ENCODE data around the gene ZCCHC17. TPM values are rescaled to one million over a fixed set of nuclear protein-coding genes. Genes with fewer than 3 reads are reported as not detected.
"Not testable (repeated sequence)": the region's sequence is repeated elsewhere in the genome, so short reads cannot be mapped to it uniquely, and the experiment has no call there.

Gene ZCCHC17
- polyA plus RNA-seq = 28.5 TPM
- long read RNA-seq, donor 1, partial matches to known transcripts = 0 of 4 reads
- long read RNA-seq, donor 1, other reads (novel, unspliced or antisense) = 0 of 4 reads
- long read RNA-seq, donor 2, transcript ZCCHC17-201 (8 exons, 1,605 nt) = major isoform, 11 of 47 reads
- long read RNA-seq, donor 2, partial matches to known transcripts = 17 of 47 reads
- long read RNA-seq, donor 2, other reads (novel, unspliced or antisense) = 17 of 47 reads
- long read RNA-seq, donor 3 = 0 reads
- long read RNA-seq, donor 4, partial matches to known transcripts = 0 of 2 reads
- long read RNA-seq, donor 4, other reads (novel, unspliced or antisense) = 0 of 2 reads
- long read RNA-seq, donor 5, transcript ZCCHC17-201 (8 exons, 1,605 nt) = major isoform, 5 of 19 reads
- long read RNA-seq, donor 5, partial matches to known transcripts = 6 of 19 reads
- long read RNA-seq, donor 5, other reads (novel, unspliced or antisense) = 5 of 19 reads
- long read RNA-seq, donor 6, transcript ZCCHC17-201 (8 exons, 1,605 nt) = major isoform, 6 of 33 reads
- long read RNA-seq, donor 6, partial matches to known transcripts = 0 of 33 reads
- long read RNA-seq, donor 6, other reads (novel, unspliced or antisense) = 26 of 33 reads
- long read RNA-seq, donor 7, partial matches to known transcripts = 5 of 11 reads
- long read RNA-seq, donor 7, other reads (novel, unspliced or antisense) = 0 of 11 reads
- long read RNA-seq, donor 8, transcript ZCCHC17-201 (8 exons, 1,605 nt) = major isoform, 18 of 58 reads
- long read RNA-seq, donor 8, partial matches to known transcripts = 20 of 58 reads
- long read RNA-seq, donor 8, other reads (novel, unspliced or antisense) = 18 of 58 reads
- long read RNA-seq, donor 9, transcript ZCCHC17-201 (8 exons, 1,605 nt) = major isoform, 8 of 20 reads
- long read RNA-seq, donor 9, partial matches to known transcripts = 8 of 20 reads
- long read RNA-seq, donor 9, other reads (novel, unspliced or antisense) = 0 of 20 reads
- long read RNA-seq, donor 10, transcript ZCCHC17-201 (8 exons, 1,605 nt) = major isoform, 10 of 20 reads
- long read RNA-seq, donor 10, partial matches to known transcripts = 9 of 20 reads
- long read RNA-seq, donor 10, other reads (novel, unspliced or antisense) = 0 of 20 reads
- long read RNA-seq, donor 11, transcript ZCCHC17-201 (8 exons, 1,605 nt) = major isoform, 7 of 13 reads
- long read RNA-seq, donor 11, partial matches to known transcripts = 5 of 13 reads
- long read RNA-seq, donor 11, other reads (novel, unspliced or antisense) = 0 of 13 reads

- H3K4me3 ChIP-seq (ENCODE audit: low read length) = peak within 1 kb of the TSS; percentile 80
- no peaks in the 10 kb centered on the region for H3K27me3 ChIP-seq (ENCODE audit: control insufficient read depth, insufficient read depth, low read length)
- H3K9me3 ChIP-seq (ENCODE audit: control insufficient read depth, low read depth, low read length) = no peaks in the 10 kb centered on the region
- peak; percentile 98 to 99 for DNase-seq
- WGBS (ENCODE audit: insufficient coverage, low lambda C conversion rate) = no CpG with 5 or more reads among the region's 53 CpGs
- H3K27ac ChIP-seq (ENCODE audit: low read length) = peak within 1 kb of the TSS; percentile 94
- peaks cover 22% of the 10 kb centered on the region for H3K36me3 ChIP-seq (ENCODE audit: control insufficient read depth, insufficient read depth, low read length)
- peaks cover 11% of the 10 kb centered on the region for H3K4me1 ChIP-seq (ENCODE audit: control insufficient read depth, insufficient read depth, low read length)
Observed at GRCh38 chr1:31296486-31297276, at the start of gene ZCCHC17, which contains the start of gene SNRNP40. Gene ZCCHC17, plus strand, starts transcription at chr1:31297032. Its CDS starts 13,067 bp downstream, at chr1:31310099. Gene SNRNP40, minus strand, starts transcription at chr1:31296788. Its CDS starts 37 bp downstream, at chr1:31296751.

GRCh38 chr1:31248276-31248675 is 48.6 kb upstream of the ZCCHC17 start:
- H3K36me3 ChIP-seq (ENCODE audit: control insufficient read depth, insufficient read depth, low read length) = no peaks in the 10 kb centered on the region
- H3K27me3 ChIP-seq (ENCODE audit: control insufficient read depth, insufficient read depth, low read length) = no peaks in the 10 kb centered on the region
- no CpG with 5 or more reads among the region's 4 CpGs for WGBS (ENCODE audit: insufficient coverage, low lambda C conversion rate)
- H3K27ac ChIP-seq (ENCODE audit: low read length) = no peak overlapping the region
- DNase-seq = no peak
- H3K4me3 ChIP-seq (ENCODE audit: low read length) = no peak overlapping the region
- no peaks in the 10 kb centered on the region for H3K9me3 ChIP-seq (ENCODE audit: control insufficient read depth, low read depth, low read length)
- no peaks in the 10 kb centered on the region for H3K4me1 ChIP-seq (ENCODE audit: control insufficient read depth, insufficient read depth, low read length)

GRCh38 chr1:31249854-31250253 is 47.0 kb upstream of the ZCCHC17 start:
- Histone ChIP-seq H3K4me1 (ENCODE audit: control insufficient read depth, insufficient read depth, low read length) (no peaks in the 10 kb centered on the region), H3K36me3 (ENCODE audit: control insufficient read depth, insufficient read depth, low read length) (no peaks in the 10 kb centered on the region), H3K4me3 (ENCODE audit: low read length) (no peak overlapping the region), H3K9me3 (ENCODE audit: control insufficient read depth, low read depth, low read length) (no peaks in the 10 kb centered on the region), H3K27me3 (ENCODE audit: control insufficient read depth, insufficient read depth, low read length) (no peaks in the 10 kb centered on the region), H3K27ac (ENCODE audit: low read length) (no peak overlapping the region)
- no peak for DNase-seq
- 80% methylated on average over 1 of the region's 3 CpGs for WGBS (ENCODE audit: insufficient coverage, low lambda C conversion rate)

- Histone ChIP-seq H3K9me3 (ENCODE audit: control insufficient read depth, low read depth, low read length) (no peaks in the 10 kb centered on the region), H3K27me3 (ENCODE audit: control insufficient read depth, insufficient read depth, low read length) (no peaks in the 10 kb centered on the region), H3K36me3 (ENCODE audit: control insufficient read depth, insufficient read depth, low read length) (peaks cover 43% of the 10 kb centered on the region), H3K27ac (ENCODE audit: low read length) (no peak overlapping the region), H3K4me3 (ENCODE audit: low read length) (no peak overlapping the region), H3K4me1 (ENCODE audit: control insufficient read depth, insufficient read depth, low read length) (no peaks in the 10 kb centered on the region)
- DNase-seq = no peak
- no CpG with 5 or more reads among the region's 1 CpG for WGBS (ENCODE audit: insufficient coverage, low lambda C conversion rate)
Observed at GRCh38 chr1:31257213-31257612, 39.6 kb upstream of the ZCCHC17 start.

- Histone ChIP-seq H3K36me3 (ENCODE audit: control insufficient read depth, insufficient read depth, low read length) (peaks cover 48% of the 10 kb centered on the region), H3K27ac (ENCODE audit: low read length) (no peak overlapping the region), H3K4me1 (ENCODE audit: control insufficient read depth, insufficient read depth, low read length) (no peaks in the 10 kb centered on the region), H3K4me3 (ENCODE audit: low read length) (no peak overlapping the region), H3K9me3 (ENCODE audit: control insufficient read depth, low read depth, low read length) (no peaks in the 10 kb centered on the region), H3K27me3 (ENCODE audit: control insufficient read depth, insufficient read depth, low read length) (no peaks in the 10 kb centered on the region)
- DNase-seq = no peak
- WGBS (ENCODE audit: insufficient coverage, low lambda C conversion rate) = no CpG with 5 or more reads among the region's 1 CpG
Observed at GRCh38 chr1:31258581-31258980, 38.3 kb upstream of the ZCCHC17 start.

GRCh38 chr1:31259746-31260145 is 37.1 kb upstream of the ZCCHC17 start:
- Histone ChIP-seq H3K4me1 (ENCODE audit: control insufficient read depth, insufficient read depth, low read length) (no peaks in the 10 kb centered on the region), H3K27ac (ENCODE audit: low read length) (no peak overlapping the region), H3K4me3 (ENCODE audit: low read length) (no peak overlapping the region), H3K36me3 (ENCODE audit: control insufficient read depth, insufficient read depth, low read length) (peaks cover 54% of the 10 kb centered on the region), H3K27me3 (ENCODE audit: control insufficient read depth, insufficient read depth, low read length) (no peaks in the 10 kb centered on the region), H3K9me3 (ENCODE audit: control insufficient read depth, low read depth, low read length) (no peaks in the 10 kb centered on the region)
- DNase-seq = no peak
- no CpG with 5 or more reads among the region's 3 CpGs for WGBS (ENCODE audit: insufficient coverage, low lambda C conversion rate)

GRCh38 chr1:31261916-31262315 is 34.9 kb upstream of the ZCCHC17 start:
- Histone ChIP-seq H3K27me3 (ENCODE audit: control insufficient read depth, insufficient read depth, low read length) (no peaks in the 10 kb centered on the region), H3K27ac (ENCODE audit: low read length) (no peak overlapping the region), H3K4me1 (ENCODE audit: control insufficient read depth, insufficient read depth, low read length) (no peaks in the 10 kb centered on the region), H3K36me3 (ENCODE audit: control insufficient read depth, insufficient read depth, low read length) (peaks cover 68% of the 10 kb centered on the region), H3K4me3 (ENCODE audit: low read length) (no peak overlapping the region), H3K9me3 (ENCODE audit: control insufficient read depth, low read depth, low read length) (no peaks in the 10 kb centered on the region)
- no peak for DNase-seq
- WGBS (ENCODE audit: insufficient coverage, low lambda C conversion rate) = no CpG with 5 or more reads among the region's 3 CpGs

- H3K36me3 ChIP-seq (ENCODE audit: control insufficient read depth, insufficient read depth, low read length) = peaks cover 68% of the 10 kb centered on the region
- H3K27ac ChIP-seq (ENCODE audit: low read length); DNase-seq; H3K9me3 ChIP-seq (ENCODE audit: control insufficient read depth, low read depth, low read length); H3K4me3 ChIP-seq (ENCODE audit: low read length); H3K4me1 ChIP-seq (ENCODE audit: control insufficient read depth, insufficient read depth, low read length); H3K27me3 ChIP-seq (ENCODE audit: control insufficient read depth, insufficient read depth, low read length): not testable (repeated sequence)
- WGBS (ENCODE audit: insufficient coverage, low lambda C conversion rate) = 97% methylated on average over 3 of the region's 5 CpGs
Observed at GRCh38 chr1:31262393-31262792, 34.4 kb upstream of the ZCCHC17 start.

- no CpG with 5 or more reads among the region's 3 CpGs for WGBS (ENCODE audit: insufficient coverage, low lambda C conversion rate)
- Histone ChIP-seq H3K4me1 (ENCODE audit: control insufficient read depth, insufficient read depth, low read length) (no peaks in the 10 kb centered on the region), H3K36me3 (ENCODE audit: control insufficient read depth, insufficient read depth, low read length) (peaks cover 67% of the 10 kb centered on the region), H3K9me3 (ENCODE audit: control insufficient read depth, low read depth, low read length) (no peaks in the 10 kb centered on the region), H3K4me3 (ENCODE audit: low read length) (no peak overlapping the region), H3K27ac (ENCODE audit: low read length) (no peak overlapping the region), H3K27me3 (ENCODE audit: control insufficient read depth, insufficient read depth, low read length) (no peaks in the 10 kb centered on the region)
- DNase-seq = peak in 1 of 2 donors; percentile 8
Observed at GRCh38 chr1:31263408-31263807, 33.4 kb upstream of the ZCCHC17 start.

Data from large intestine (tissue), 12 donors.